Pons (tissue), 1 donor: ENCODE data around the gene CPNE2.

Source experiments
- DNase-seq: peaks from one replicate; pipeline ENCODE4 v3.0.0-alpha.2; 2016; ENCODE audit warnings: low spot score

Gene CPNE2

DNA sequence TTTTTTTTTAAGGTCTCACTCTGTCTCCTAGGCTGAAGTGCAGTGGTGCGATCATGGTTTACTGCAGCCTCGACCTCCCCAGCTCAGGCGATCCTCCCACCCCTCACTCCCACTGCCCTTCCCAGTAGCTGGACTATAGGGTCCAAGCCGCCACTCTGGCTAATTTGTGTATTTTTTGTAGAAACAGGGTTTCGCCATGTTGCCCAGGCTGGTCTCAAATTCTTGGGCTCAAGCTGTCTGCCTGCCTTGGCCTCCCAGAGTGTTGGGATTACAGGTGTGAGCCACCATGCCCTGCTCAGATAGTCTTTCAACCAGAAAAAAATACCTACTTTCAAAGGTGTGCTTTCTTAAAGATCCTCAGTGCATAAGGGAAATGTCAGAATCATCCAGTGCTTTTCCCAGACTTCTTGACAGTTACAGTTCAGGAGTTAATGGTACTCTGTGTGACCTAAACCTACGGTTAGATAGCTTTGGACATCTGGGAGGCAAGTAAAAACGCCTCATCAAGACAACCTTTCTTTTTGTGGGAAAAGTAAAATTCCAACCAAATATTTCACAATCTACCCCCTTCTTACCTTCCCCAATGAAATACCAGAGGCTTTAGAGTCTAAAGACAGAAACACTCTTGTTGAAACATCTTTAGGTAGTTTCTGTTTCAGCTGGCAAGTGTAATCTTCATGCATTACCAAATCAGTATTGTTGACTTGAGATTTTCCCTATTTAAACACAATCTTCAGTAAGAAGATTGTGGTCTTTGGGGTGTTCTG, 100.5 kb downstream of the CPNE2 start:
- DNase-seq = no peak

DNA sequence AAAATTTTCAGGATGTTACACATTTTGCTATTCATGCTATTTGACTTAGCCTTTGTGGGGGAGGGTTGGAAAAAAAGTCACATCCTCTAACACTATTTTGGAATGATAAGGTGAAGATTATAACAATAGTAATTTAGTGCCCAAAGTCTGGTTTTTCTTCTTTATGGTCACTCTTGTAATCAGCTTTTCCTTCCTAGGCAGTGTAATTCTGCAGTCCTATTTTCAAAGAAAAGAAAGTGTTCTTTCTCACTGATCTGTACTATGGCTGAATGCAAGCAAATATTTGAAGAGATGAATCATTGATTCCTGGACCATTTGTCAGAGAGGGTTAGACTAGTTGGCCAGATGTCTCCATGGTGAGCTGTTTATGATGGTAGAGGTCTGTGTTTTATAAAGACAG, 102.1 kb downstream of the CPNE2 start:
- no peak for DNase-seq

DNA sequence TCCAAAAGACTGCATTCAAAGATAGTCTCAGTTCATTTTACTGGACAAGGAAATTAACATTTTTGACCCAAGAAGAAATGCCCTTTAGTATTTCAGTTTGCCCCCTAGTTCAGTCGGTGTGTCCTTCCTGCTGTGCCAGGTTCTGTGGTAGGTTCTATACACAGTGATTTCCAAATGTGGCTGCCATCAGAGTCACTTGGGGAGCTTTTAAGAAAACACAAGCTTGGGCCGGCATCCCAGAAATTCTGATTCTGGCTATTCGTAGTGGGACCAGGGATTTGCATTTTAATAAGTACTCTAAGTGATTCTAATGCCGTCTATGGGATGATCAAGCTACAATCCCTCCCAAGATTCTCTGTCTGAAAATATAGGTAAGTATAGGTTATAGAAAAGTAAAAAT, 103.9 kb downstream of the CPNE2 start:
- peak; percentile 38 for DNase-seq

DNA sequence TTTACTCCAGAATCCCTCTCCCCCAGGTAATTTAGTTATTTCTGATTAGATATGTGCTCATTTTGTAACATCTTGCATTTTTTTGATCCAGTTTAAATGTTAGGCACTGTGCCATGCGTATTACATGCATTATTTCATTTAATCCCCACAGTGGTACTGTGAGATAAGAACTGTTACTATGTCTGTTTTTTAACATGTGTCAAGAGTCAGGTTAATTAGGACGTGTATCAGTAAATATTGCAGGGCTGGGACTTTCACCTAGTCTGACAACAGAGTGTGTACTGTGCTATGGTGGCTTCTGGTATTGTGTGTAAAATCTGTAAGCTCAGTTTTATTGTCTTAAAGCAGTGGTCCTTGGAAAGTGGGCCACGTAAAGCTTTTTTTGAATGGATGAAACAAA, 104.4 kb downstream of the CPNE2 start:
- DNase-seq = no peak
